Measurements from ENCODE around the gene ITIH4.

The ITIH4 gene

DNA sequence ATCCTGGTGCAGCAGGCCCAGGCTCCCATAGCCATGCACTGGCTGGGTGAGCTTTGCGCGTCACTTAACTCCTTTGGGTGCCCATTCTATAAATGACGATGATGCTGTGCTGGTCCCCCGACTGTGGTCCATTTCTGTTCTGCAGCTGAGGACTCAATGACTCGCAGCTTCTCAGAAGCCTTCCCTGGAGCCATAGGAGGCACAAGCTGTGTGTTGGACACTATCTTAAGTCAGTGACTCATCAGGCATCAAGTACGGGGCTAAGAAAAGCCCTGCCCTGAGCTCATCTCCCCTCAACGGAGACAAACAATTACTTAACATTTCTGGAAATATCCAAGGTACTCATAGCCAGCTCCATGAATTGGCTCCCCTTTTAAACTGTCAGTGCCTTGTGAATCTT, 18.1 kb upstream of the ITIH4 start:
- DNase-seq, result peak in 1 of 51 donors; percentile 22

DNA sequence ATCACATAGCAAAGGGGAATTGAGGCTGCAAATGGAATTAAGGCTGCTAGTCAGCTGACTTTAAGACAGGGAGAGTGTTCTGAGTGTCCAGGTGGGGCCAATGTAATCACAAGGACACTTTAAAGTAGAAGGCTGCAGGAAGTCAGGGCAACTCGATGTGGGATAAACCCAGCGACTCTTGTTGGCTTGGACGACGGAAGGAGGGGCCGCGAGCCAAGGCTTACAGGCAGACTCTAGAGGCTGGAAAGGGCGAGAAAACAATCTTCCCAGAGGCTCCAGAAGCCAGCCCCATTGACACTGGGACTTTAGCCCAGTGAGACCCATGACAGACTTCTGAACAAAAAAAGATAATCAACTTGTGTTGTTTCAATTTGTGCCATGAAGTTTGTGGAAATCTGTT, 17.3 kb upstream of the ITIH4 start:
- no peak for DNase-seq

DNA sequence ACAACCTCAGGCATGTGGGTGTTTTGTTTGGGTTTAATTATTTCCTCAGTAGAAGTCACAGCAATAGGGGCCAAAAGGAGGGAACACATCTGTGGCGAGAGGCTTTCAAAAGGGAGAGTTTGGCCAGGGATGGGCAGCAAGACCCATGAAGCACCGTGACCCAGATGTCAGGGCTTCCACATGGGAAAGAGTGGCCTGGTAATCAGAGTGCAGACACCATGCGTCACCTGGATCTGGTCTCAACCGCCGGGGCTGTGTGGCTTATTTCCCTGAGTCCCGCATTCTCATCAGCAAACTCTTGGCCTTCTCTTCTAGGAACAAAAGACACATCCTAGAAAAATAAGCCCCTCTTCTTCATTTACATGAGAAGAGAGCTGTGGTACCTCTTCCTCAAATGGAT, 16.8 kb upstream of the ITIH4 start:
- DNase-seq, result no peak

DNA sequence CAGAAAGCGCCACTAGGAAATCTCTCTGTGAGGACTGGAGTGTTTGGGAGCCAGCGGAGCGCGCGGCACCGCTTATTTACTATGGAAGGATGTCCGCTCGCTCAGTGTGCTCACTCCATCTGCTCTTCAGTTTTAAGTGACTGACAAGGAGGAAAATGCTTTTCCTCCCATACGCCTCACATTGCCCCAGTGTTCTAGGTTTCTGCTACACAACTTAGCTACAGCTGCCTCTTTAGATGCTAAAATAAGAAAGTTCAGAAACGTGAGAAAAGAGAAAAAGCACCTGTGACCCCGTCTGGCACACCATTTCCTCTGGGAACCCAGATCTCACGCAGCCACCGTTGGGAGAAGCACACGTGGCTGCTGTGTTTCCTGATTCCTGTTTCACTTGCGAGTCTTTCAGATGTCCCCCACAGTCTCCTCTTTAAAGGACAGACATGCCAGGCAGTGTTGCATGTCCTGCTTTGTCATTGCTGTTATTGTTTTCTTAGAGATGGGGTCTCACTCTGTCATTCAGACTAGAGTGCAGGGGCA, 16.0 kb upstream of the ITIH4 start:
- peak in 1 of 51 donors; percentile 14 for DNase-seq

DNA sequence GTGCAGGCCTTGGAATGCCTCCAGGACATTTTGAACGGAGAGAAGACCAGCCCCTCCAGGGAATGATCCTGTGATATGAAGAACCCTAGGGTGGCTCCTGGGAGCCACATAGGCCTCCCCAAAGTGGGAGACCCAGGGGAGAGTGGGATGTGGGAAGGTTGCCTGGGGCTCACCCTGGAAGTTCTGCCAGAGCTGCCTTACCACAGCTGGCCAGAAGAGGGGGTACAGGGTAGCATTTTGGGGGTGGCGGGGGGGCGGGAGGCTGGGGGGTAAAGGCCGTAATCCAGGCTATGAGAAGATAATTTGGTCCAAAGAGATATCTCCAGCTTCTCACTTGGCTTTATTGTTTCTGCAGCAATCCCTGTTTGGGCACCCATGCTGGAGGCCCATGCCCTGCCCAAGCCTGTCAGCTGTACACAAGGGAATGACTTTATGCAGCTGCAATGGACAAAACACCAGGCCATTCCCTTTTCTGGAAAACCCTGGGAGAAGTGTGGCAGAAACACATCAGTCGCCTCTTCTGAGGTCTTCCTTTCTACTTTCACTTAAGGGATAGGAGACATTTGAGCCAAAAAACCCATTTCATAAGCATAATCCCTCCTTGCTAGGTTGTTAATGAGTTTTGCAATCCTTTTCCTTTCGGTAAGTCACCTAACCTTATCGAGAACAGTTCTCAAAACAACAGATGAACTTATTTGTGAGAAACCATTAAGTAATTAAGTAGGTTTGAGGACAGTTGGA, 15.4 kb upstream of the ITIH4 start:
- DNase-seq, result peak in 7 of 51 donors; percentile 4 to 26 (median 17)

DNA sequence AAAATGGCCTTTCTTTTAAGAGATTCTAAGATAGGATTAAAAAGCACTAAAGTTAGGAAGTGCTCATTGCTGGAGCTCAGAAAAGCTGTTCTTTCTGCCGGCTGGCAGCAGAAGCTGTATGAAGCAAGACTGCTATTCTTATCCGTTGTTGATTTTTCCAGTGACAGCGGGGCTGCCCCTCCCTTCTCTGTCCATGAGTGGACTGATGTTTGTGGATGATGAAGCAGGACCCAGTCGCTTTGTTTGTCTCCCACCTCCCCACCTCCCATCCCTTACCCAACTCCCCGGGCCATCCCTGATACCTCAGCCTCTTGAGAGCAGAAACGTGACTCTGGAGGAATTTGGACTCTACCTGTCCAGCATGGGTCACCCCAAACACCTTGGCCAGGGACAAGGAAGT, 14.7 kb upstream of the ITIH4 start:
- peak in 17 of 51 donors; percentile 6 to 53 (median 21) for DNase-seq

DNA sequence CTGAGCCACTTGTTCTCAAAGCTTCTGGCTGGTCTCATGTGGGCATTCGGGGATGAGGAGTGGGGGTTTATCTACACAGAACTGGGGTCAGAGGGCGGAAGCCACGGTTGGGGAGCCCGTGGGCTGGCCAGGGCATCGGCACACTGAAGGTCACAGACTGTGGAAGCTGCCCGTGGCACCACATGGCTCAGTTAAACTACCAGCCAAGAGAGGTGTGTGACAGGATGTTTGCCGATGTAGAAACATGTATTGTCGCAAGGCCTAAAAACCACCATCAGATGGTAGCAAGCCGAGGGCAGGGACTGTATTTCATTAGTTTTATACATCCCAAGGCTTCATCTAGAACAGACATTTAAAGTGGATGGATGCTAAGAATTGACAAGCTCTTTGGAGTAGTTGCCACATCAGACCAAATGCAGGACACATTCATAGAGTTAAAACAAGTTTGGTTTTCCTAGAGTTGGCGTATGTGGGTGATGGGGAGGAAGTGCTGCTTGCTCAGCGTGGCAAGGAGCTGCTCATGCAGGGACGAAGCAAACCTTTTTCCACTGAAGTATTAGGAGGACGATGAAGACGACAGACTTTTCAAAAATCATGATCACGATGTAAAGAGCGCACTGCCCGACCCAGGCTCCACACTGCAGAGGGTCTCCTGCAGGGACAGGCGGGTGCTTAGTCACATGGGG, 14.0 kb upstream of the ITIH4 start:
- DNase-seq, result no peak

DNA sequence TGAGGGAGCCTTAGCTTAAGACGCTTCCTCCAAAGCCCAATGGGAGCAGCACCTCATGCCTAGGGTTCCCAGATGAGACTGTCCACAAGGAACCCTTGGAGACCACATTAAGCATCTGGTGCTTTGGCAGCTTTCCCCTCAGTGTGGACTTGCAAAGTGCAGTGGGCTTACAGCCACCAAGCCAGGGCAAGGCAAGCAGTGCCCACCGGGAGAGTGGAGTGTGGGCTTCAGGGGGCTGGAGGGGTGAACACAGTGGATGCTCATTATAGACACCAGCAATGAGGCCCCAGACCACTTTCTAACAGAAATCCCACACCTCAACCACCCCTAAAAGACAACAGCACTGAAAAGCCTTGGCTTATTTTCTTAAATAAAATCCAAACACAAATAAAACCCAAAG, 13.4 kb upstream of the ITIH4 start:
- no peak for DNase-seq

DNA sequence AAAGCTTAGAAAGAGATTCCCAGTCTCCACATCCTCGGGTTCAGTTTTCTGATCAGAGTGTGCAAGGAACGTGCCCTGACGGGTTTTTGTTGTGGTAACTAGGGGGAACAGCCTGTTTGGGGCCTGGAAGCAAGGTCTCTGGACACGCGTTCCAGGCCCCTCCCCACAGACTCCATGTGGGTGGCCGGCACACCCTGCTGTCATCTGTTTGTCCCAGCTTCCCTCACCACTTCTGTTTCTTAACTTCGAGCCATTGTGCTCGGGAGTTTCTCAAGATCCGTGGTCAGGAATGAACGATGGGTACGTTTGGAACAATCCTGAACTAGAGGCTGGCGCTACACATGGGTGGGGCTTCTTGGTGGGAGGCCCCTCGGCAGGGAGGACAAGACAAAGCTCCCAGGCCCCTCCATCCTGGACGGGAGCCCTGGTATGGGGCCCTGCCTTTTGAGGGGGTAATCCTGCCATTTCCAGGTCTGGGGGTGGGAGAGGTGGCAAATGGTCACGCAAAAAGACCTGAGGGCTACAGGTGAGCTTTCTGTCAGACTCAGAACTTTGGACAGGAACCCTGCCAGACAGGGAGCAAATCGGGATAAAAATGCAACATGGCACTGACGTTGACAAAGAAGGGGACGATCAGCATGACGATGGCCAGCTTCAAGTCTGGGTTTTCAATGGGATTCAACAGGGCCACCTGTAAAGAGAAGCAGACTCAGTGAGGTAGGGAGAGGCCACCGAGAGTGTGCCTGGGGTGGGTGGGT, 12.8 kb upstream of the ITIH4 start:
- no peak for DNase-seq

DNA sequence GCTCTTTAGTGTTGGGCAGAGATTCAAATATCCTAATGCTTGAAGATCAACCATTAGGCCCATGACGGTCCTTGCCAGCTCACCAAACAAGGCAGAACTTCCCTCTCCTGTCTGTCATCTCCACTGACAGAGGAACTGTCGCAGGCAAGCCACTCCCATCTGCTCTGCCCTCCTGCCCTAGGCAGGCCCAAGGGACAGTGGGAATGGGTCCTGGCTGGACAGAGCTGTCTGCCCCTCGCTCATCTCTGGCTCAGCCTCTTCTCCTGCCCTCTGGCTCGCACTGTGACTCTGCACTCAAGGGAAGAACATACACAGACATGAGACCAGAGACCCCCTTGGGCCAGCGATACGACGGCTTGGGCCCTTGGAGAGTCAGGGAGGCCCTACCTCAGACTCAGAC, 12.0 kb upstream of the ITIH4 start:
- no peak for DNase-seq

DNA sequence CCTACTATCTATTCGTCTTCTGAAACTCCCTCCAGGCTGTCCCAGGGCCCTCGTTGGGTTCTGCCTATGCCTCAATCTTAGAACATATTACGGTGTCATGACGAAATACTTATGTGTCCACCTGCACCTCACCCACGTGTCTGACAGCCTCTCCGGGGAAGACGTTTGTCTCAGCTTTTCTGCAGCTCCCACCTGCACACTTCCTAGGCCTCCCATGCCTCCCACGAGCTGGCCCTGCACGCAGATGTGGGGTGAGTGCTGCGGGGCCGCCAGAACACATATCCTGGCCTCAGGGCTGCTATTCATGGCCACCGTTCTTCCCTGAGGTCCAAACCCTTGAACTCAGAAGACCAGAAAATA, 11.5 kb upstream of the ITIH4 start:
- peak in 1 of 51 donors; percentile 35 for DNase-seq

DNA sequence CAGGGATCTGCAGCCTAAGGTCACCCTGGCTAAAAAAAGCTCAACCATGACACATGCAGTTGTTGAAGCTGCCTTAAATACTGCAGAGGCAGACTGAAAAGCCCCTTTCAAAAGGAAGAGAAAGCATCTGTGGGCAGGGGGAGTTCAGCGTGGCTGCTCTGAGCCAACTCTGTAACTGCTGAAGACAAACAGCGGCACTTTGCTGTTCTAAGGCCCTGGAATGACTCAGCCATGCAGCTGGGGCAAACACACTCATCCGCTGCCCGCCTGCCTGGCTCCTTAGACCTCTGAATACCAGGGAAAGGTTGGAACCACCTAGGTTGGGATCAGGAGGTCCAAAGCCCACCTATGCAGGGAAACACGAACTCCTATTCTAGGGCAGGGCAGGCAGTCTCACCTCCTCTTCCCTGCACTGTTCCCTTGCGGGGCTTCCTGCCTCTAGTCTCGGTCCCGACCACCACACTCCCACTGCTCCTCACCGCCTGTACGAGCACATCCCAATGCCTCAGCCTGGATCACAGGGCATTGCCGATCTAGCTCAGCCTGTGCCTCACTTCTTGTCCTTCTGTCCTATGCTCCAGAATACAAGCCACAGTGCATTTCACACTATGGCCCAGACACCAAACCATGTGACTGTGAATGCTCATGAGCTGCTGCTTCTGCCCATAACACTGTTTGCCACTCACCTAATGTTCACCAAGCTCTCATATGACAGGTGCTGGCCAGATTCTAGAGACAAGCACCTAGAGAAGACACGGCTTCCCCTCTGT, 10.9 kb upstream of the ITIH4 start:
- DNase-seq, result peak in 2 of 51 donors; percentile 6 to 24

DNA sequence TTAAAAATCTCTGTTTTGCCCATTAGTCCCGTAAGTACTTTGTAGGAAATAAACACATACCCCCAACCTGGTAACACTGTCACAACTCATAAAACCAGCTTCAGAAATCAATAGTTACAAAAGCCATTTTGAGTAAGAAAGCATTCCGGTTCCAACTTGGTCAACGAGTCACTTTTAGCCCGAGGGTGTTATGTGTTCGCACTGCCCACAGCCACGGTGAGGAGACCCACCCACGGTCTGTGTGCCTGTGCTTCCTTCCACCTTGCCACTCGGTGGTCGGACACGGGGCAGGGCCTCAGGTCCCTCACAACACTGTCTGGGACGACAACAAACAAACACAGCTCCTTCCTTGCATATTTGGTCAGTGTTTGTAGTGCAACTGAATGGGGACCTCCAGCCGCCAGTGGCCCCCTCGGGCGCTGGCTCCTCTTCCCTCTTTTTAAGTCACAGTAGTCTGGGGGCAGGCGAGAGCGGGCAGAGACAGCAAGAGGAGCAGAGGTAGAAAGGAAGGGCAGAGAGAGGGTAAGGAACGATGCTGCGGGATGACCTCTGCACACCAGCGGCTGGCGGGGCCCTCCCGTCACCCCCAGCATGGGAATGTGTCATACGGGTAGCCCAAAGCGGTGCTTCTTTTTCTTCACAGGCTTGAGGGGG, 9.5 kb upstream of the ITIH4 start:
- no peak for DNase-seq

DNA sequence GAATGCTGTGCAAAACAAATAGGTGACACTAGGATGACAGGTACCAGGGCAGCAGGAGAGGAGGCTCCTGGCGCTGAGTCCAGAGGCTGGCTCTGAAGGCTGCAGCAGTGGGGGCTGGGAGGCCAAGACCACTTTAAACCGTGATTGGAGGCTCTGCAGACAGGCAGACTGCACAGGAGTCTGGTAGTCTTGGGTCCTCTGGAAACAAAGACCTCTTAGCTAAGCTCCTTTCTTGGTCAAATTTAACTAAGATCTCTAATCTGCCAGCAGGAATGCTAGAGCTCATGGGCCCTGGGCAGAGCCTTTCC, 8.8 kb upstream of the ITIH4 start:
- DNase-seq, result no peak

DNA sequence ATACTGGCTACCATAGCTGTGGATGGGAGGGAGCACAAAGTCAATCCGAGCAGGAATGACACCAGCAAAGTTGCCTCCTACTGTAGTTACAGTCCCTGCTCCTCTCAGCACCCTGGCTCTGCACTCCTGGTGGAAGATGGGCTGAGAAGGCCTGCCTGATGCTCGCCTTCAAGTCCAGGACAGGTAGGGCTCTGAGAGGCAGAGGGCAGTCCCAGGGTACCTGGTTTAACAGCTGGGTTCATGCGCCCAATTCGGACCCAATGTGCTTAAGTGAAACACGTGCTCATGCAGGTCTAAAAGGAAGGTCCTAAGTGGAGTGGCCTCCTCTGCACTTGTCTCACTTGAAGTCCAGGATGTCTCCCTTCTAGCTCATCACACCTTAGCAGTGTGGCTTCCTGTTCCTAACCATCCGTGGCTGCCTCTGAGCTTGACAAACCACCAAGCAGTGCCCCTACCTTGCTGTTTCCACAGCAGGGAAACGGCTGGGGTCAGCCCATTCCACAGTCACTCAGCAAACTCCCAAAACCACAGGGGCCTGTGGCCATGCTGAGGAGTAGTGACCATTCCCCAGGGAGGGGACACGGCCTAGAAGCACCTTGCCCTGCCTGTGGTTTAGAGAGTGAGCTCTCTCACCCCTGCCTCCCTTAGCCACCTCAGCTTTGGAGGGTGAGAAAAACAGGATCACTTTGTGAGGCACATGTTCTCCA, 8.2 kb upstream of the ITIH4 start:
- no peak for DNase-seq

DNA sequence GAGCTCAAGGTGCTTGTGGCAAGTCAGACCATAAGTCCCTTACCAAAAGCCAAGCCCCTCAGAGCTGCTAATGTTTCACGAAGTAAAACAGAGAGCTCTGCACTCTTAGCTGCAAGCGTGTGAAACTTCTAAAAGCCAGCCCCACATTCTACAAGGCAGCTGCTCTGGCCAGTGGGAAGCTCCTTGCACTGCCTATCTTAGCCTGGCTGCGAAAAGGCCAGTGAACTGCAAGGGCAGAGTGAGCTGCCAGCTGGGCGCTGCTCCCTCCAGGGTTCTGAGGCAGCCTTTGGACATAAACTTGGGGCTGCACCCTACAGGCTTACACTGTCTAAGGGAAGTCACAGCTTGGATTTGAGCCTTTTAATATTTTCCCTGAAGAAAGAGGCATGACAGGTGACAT, 6.5 kb upstream of the ITIH4 start:
- no peak for DNase-seq

DNA sequence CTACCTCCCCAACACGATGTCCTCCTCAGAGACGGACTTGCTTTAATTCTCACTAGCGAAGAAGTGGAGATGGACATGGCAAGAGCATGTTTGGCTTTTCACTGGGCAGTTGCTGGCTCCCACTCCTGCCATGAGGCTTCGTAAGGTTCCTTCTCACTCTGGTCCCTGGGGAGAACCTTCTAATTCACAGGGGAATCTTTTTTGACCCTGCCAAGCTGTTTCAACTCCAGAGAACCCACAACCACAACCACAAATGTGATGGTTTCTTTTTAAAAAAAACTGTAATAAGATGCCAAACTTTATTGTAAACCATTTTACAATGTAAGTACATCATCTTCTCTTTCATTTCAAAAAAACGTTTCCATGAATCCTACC, 6.0 kb upstream of the ITIH4 start:
- no peak for DNase-seq

DNA sequence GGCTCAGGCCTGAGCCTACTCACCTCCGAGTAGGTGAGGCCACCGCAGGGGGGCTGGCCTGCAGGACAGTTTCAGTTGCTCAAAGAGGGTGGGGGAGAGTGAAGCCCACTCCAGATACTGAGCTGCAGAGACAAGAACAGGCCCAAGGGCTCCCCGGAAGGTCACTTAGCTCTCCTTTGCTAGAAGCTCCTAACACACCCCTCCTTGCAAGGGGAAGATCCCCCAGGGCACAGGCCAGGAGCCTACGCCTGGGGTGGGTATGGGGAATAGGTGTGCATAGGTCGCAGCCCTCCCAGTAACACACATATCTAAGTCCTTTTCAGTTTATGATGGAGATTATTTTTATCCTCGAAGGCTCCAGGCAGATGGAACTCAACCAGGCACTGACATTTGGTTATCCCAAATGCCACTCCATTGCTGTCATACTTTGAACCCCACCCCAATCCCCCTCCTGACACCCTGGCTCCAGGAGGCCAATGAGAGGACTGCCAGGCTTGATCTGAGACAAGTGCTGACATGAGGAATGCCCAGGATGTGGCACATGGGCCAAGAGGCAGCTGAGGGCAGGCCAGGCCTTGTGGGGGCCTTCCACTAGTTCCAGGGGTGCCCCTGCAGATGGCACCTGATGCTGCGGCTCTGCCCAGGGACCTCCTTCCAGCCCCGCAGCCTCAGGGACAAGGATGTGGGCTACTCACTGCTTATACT, 5.4 kb upstream of the ITIH4 start:
- no peak for DNase-seq

DNA sequence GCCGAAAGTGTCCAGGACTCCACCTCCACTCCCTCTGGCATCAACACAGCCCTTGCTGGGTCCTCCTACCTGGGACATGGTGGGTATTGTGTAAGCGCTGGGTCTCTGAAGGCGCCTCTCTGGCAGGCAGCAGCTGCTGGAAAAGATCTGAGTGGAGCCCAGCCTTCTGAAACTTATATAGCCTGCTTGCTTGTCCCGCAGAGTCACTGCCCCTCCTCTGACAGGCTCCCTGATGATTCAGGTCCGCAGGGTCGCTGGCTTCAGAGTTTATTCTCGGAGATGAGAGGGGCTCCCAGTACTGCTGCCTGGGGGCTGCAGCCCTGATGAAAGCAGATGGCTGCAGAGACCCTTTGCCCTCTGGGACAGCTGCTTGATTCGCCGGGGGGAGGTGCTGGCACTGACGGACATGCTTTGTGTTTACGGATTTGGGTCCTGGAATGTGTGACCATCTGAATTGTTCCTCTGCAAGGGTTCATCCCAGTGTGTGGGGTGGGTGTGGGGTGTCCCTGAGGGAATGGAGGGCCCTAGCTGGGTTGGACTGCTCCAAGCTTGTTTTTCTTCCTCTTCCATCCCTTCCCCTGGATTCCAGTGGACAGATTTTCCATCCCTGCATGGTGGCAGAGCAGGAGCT, 4.5 kb upstream of the ITIH4 start, which contains the start of gene MUSTN1:
MUSTN1 (minus strand) TSS at position 149 of the 631 bp plus-strand sequence; CDS start at position 78, 71 bp downstream.
- no peak for DNase-seq
